ENCODE results near the gene NEURL3.

GRCh38 chr2:96512341-96512740 lies 7.2 kb upstream of the NEURL3 start:
- TF ChIP-seq CTCF (IDR thresholded peaks at IDR 0.05) (no peak), POLR2AphosphoS5 (IDR thresholded peaks at IDR 0.05) (no peak), POLR2A (IDR thresholded peaks at IDR 0.05) (no peak)

Data from prostate gland (tissue), 2 donors.